Osteoblast (primary cell): Measurements from ENCODE around the gene CTR9. TPM values are rescaled to one million over a fixed set of nuclear protein-coding genes. Genes with fewer than 3 reads are reported as not detected.

Experiments used
- DNase-seq: peaks from one replicate; pipeline ENCODE4 v3.0.0; 2011; ENCODE audit warnings: low spot score, mixed read lengths; ENCODE audit not compliant: insufficient read length; ENCODE audit errors: missing footprints
- H2AFZ ChIP-seq: 2 replicates; pipeline ENCODE4 v1.6.0; 2011; ENCODE audit warnings: mild to moderate bottlenecking, low read length
- H3K27ac ChIP-seq: 2 replicates; pipeline ENCODE4 v1.5.1; 2011; ENCODE audit warnings: mild to moderate bottlenecking, low read depth, low read length, moderate library complexity
- H3K27me3 ChIP-seq: 2 replicates; pipeline ENCODE4 v1.6.0; 2012; ENCODE audit warnings: mild to moderate bottlenecking, control low read depth, inconsistent platforms, low read length, moderate library complexity; ENCODE audit not compliant: insufficient read depth
- H3K36me3 ChIP-seq: 2 replicates; pipeline ENCODE4 v1.5.1; 2011; ENCODE audit warnings: mild to moderate bottlenecking, low read length, control low read depth, moderate library complexity; ENCODE audit not compliant: insufficient read depth
- H3K4me1 ChIP-seq: 2 replicates; pipeline ENCODE4 v1.5.1; 2011; ENCODE audit warnings: mild to moderate bottlenecking, low read length, control low read depth, moderate library complexity; ENCODE audit not compliant: insufficient read depth
- H3K4me2 ChIP-seq: 2 replicates; pipeline ENCODE4 v1.6.0; 2011; ENCODE audit warnings: mild to moderate bottlenecking, low read length; ENCODE audit not compliant: insufficient read depth
- H3K4me3 ChIP-seq: fragments of 200-600 bp; sonication (generic); 3 replicates; pipeline ENCODE4 v1.5.1; 2012; ENCODE audit warnings: mild to moderate bottlenecking, low read length, inconsistent platforms; ENCODE audit not compliant: insufficient read depth
- H3K79me2 ChIP-seq: 2 replicates; pipeline ENCODE4 v1.6.0; 2012; ENCODE audit warnings: mild to moderate bottlenecking, low read length, control low read depth, inconsistent platforms; ENCODE audit not compliant: insufficient read depth
- H3K9me3 ChIP-seq: 2 replicates; pipeline ENCODE4 v1.5.1; 2011; ENCODE audit warnings: low read depth, low read length, control low read depth
- H4K20me1 ChIP-seq: 2 replicates; pipeline ENCODE4 v1.6.0; 2012; ENCODE audit warnings: mild to moderate bottlenecking, low read length, control low read depth; ENCODE audit not compliant: insufficient read depth
- CTCF ChIP-seq: IDR thresholded peaks from 2 replicates; pipeline ENCODE4 v1.5.1; 2011; ENCODE audit warnings: mild to moderate bottlenecking, low read depth, low read length, moderate library complexity; ENCODE audit errors: extremely low read depth
- total RNA-seq: library from RNA; depleted of rRNA; stranded (reverse); fragments of >200 nt; gene quantifications from 2 replicates; pipeline ENCODE4 v1.2.3, GENCODE V29; 2012

The CTR9 gene
- total RNA-seq, 1 donor, result 25.0 TPM

- Histone ChIP-seq H3K4me2 (no peak overlapping the region), H3K36me3 (no peaks in the 10 kb centered on the region), H3K4me1 (peaks cover 12% of the 10 kb centered on the region), H3K79me2 (no peaks in the 10 kb centered on the region), H2AFZ (peak overlapping the region; percentile 23), H3K27me3 (no peaks in the 10 kb centered on the region), H3K9me3 (no peaks in the 10 kb centered on the region), H3K4me3 (no peak overlapping the region), H4K20me1 (no peaks in the 10 kb centered on the region), H3K27ac (no peak overlapping the region)
- DNase-seq, result no peak
- TF ChIP-seq CTCF, result no peak
Observed at GRCh38 chr11:10743354-10744000, 7.6 kb upstream of the CTR9 start.

GRCh38 chr11:10744206-10744605 is 6.8 kb upstream of the CTR9 start:
- no peaks in the 10 kb centered on the region for H3K36me3 ChIP-seq
- H4K20me1 ChIP-seq, result no peaks in the 10 kb centered on the region
- peaks cover 12% of the 10 kb centered on the region for H3K4me1 ChIP-seq
- no peak overlapping the region for H2AFZ ChIP-seq
- H3K4me3 ChIP-seq, result no peak overlapping the region
- DNase-seq, result no peak
- no peak for TF ChIP-seq CTCF
- no peak overlapping the region for H3K4me2 ChIP-seq
- no peaks in the 10 kb centered on the region for H3K79me2 ChIP-seq
- H3K27me3 ChIP-seq, result no peaks in the 10 kb centered on the region
- no peak overlapping the region for H3K27ac ChIP-seq
- no peaks in the 10 kb centered on the region for H3K9me3 ChIP-seq

GRCh38 chr11:10746871-10747270 is 4.2 kb upstream of the CTR9 start:
- TF ChIP-seq CTCF, result no peak
- peaks cover 3% of the 10 kb centered on the region for H4K20me1 ChIP-seq
- no peak overlapping the region for H2AFZ ChIP-seq
- H3K4me3 ChIP-seq, result no peak overlapping the region
- H3K27ac ChIP-seq, result no peak overlapping the region
- no peaks in the 10 kb centered on the region for H3K9me3 ChIP-seq
- no peak overlapping the region for H3K4me2 ChIP-seq
- peaks cover 7% of the 10 kb centered on the region for H3K79me2 ChIP-seq
- no peaks in the 10 kb centered on the region for H3K27me3 ChIP-seq
- DNase-seq, result no peak
- no peaks in the 10 kb centered on the region for H3K36me3 ChIP-seq
- peaks cover 14% of the 10 kb centered on the region for H3K4me1 ChIP-seq

- H3K4me3 ChIP-seq, result no peak overlapping the region
- peaks cover 16% of the 10 kb centered on the region for H3K79me2 ChIP-seq
- H3K4me1 ChIP-seq, result peaks cover 16% of the 10 kb centered on the region
- no peak for DNase-seq
- H3K27ac ChIP-seq, result no peak overlapping the region
- no peak overlapping the region for H3K4me2 ChIP-seq
- no peaks in the 10 kb centered on the region for H3K9me3 ChIP-seq
- H3K36me3 ChIP-seq, result peaks cover under 1% of the 10 kb centered on the region
- H4K20me1 ChIP-seq, result peaks cover 11% of the 10 kb centered on the region
- H3K27me3 ChIP-seq, result no peaks in the 10 kb centered on the region
- no peak overlapping the region for H2AFZ ChIP-seq
- TF ChIP-seq CTCF, result no peak
Observed at GRCh38 chr11:10747733-10748132, 3.3 kb upstream of the CTR9 start.
